Measurements from ENCODE around the gene LEPR. TPM values are rescaled to one million over a fixed set of nuclear protein-coding genes. Genes with fewer than 3 reads are reported as not detected.

LEPR gene
- polyA plus RNA-seq, 1 donor (not counting 4 experiments of a cell fraction or from before 2014, with no cell fraction given) = 5.5 TPM

- Histone ChIP-seq H3K9me1 (ENCODE audit: control insufficient read depth, extremely low read depth, insufficient read depth, low read length) (no peaks in the 10 kb centered on the region), H3K36me3 (ENCODE audit: control insufficient read depth in 2 of 2, extremely low read depth in 1 of 2, insufficient read depth in 2 of 2, low read length in 2 of 2) (no peaks in the 10 kb centered on the region), H3K9ac (ENCODE audit: control insufficient read depth, extremely low read depth, insufficient read depth, low read length) (no peak overlapping the region), H3K9me3 (ENCODE audit: control insufficient read depth, low read depth, low read length) (no peaks in the 10 kb centered on the region), H3K4me3 (ENCODE audit: control insufficient read depth in 2 of 3, extremely low read depth in 1 of 3, insufficient read depth in 2 of 3, low read depth in 1 of 3, low read length in 3 of 3) (no peak overlapping the region), H2AFZ (ENCODE audit: control insufficient read depth, low read length) (no peak overlapping the region), H3K27ac (ENCODE audit: control insufficient read depth, insufficient read depth, low read length) (no peak overlapping the region), H3K4me1 (ENCODE audit: control insufficient read depth, extremely low read depth, insufficient read depth, low read length) (peaks cover 4% of the 10 kb centered on the region), H3K79me2 (ENCODE audit: control insufficient read depth, insufficient read depth, low read length) (no peaks in the 10 kb centered on the region), H3K4me2 (ENCODE audit: control insufficient read depth, extremely low read depth, insufficient read depth, low read depth, low read length) (no peak overlapping the region), H3K27me3 (ENCODE audit: control insufficient read depth, extremely low read depth, insufficient read depth, low read length) (no peaks in the 10 kb centered on the region), H4K20me1 (ENCODE audit: control insufficient read depth, extremely low read depth, insufficient read depth, low read length) (no peaks in the 10 kb centered on the region)
- dilution Hi-C loops (cut with MboI; ENCODE audit: extremely low pct_ligation_motif_present, low sequenced_read_pairs) = no loop called here
- FAIRE-seq (no peak), DNase-seq (ENCODE audit: low read depth, low spot score) (no peak)
- no peak for TF ChIP-seq EZH2 (IDR thresholded peaks at IDR 0.05; ENCODE audit: low read length)
- TF ChIP-seq CTCF (optimal IDR thresholded peaks at IDR 0.05 in 1 of 3, IDR thresholded peaks at IDR 0.05 in 1 of 3, conservative IDR thresholded peaks at IDR 0.05 in 1 of 3; ENCODE audit: extremely low read depth in 1 of 3, insufficient read depth in 2 of 3, low read length in 3 of 3) = no peak
Observed at GRCh38 chr1:65457868-65458267, 37.4 kb downstream of the LEPR start.

GRCh38 chr1:65458730-65459396, 38.4 kb downstream of the LEPR start:
- no peak overlapping the region for H2AFZ ChIP-seq (ENCODE audit: control insufficient read depth, low read length)
- no peak overlapping the region for H3K27ac ChIP-seq (ENCODE audit: control insufficient read depth, insufficient read depth, low read length)
- H3K9me3 ChIP-seq (ENCODE audit: control insufficient read depth, low read depth, low read length) = no peaks in the 10 kb centered on the region
- FAIRE-seq (no peak), DNase-seq (ENCODE audit: low read depth, low spot score) (no peak)
- peaks cover 4% of the 10 kb centered on the region for H3K4me1 ChIP-seq (ENCODE audit: control insufficient read depth, extremely low read depth, insufficient read depth, low read length)
- no peaks in the 10 kb centered on the region for H4K20me1 ChIP-seq (ENCODE audit: control insufficient read depth, extremely low read depth, insufficient read depth, low read length)
- no peak overlapping the region for H3K4me2 ChIP-seq (ENCODE audit: control insufficient read depth, extremely low read depth, insufficient read depth, low read depth, low read length)
- no peak overlapping the region for H3K4me3 ChIP-seq (ENCODE audit: control insufficient read depth in 2 of 3, extremely low read depth in 1 of 3, insufficient read depth in 2 of 3, low read depth in 1 of 3, low read length in 3 of 3)
- H3K79me2 ChIP-seq (ENCODE audit: control insufficient read depth, insufficient read depth, low read length) = no peaks in the 10 kb centered on the region
- no peaks in the 10 kb centered on the region for H3K9me1 ChIP-seq (ENCODE audit: control insufficient read depth, extremely low read depth, insufficient read depth, low read length)
- no peaks in the 10 kb centered on the region for H3K27me3 ChIP-seq (ENCODE audit: control insufficient read depth, extremely low read depth, insufficient read depth, low read length)
- no peaks in the 10 kb centered on the region for H3K36me3 ChIP-seq (ENCODE audit: control insufficient read depth in 2 of 2, extremely low read depth in 1 of 2, insufficient read depth in 2 of 2, low read length in 2 of 2)
- H3K9ac ChIP-seq (ENCODE audit: control insufficient read depth, extremely low read depth, insufficient read depth, low read length) = no peak overlapping the region
- dilution Hi-C loops (cut with MboI; ENCODE audit: extremely low pct_ligation_motif_present, low sequenced_read_pairs) = no loop called here
- no peak for TF ChIP-seq EZH2 (IDR thresholded peaks at IDR 0.05; ENCODE audit: low read length)
- TF ChIP-seq CTCF (optimal IDR thresholded peaks at IDR 0.05 in 1 of 3, IDR thresholded peaks at IDR 0.05 in 1 of 3, conservative IDR thresholded peaks at IDR 0.05 in 1 of 3; ENCODE audit: extremely low read depth in 1 of 3, insufficient read depth in 2 of 3, low read length in 3 of 3) = no peak

Measured in keratinocyte (primary cell).